ENCODE results near the gene MZF1.
"Not testable (repeated sequence)": the region's sequence is repeated elsewhere in the genome, so short reads cannot be mapped to it uniquely, and the experiment has no call there.

The MZF1 gene

DNA sequence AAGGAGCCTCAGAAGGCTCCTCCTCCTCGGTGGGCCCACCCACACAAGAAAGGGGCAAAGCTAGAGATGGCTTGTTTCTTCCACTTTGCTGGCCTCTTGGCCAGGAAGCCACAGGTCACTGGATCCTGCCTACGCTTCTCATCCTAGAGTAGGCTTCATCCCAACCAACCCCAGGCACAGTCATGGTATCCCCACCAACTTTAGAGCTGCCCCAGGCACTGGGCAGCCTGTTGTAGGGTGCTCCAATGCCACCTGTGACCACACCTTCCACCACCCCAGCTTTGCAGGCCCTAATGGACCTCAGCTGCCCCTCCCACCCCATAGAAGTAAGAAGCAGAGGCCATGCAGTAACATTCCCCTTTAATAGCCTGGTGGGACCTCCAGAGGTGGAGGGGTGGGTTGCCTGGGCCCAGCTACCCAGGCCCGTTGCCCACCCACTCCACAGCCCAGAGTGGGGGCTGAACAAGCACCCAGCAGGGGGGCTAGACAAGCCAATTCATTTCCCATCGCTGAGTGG, 17.7 kb downstream of the MZF1 start:
- DNase-seq = no peak

DNA sequence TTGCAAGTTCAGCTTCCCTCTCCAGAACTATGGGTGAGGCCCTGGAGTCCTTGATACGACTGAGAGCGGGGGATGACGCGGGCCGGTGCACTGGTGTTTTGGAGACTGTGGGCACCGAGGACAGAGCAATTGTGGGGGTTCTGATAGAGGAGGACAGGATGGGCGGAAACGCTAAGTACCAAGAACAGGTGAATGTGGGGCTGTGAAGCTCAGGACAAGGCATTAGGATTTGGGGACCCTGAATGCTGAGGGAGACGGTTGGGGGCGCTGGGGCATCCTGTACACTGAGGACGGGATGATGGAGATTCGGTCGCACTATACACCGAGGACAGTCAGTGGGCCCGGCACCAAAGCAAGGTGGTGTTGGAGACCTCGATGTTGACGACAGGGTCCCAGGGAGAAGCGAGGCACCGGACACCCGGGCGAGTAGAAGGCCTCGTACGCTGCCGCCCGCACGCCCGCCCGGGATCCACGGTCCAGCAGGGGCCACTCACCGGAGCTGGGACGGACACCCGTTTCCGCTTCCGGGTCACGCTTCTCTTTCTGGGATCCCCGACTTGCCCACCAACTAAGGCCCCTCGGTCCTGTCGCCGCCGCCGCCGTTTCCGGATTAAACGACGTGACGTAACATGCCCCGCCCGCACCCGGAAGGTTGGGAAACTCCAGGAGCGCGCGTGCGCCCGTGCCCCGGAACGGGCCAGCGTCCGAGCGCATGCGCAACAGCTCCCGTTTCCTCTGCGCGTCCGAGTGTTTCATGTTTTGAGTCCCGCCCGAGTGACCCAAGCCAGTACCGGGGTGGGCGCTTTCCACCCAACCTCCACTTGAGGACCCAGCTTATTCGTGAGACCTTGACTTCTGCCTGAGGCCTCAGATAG, 18.4 kb downstream of the MZF1 start, which contains the start of gene CHMP2A:
CHMP2A (minus strand) TSS at position 612 of the 875 bp plus-strand sequence. CDS start 893 bp downstream, outside the sequence.
- peak; percentile 98 for DNase-seq

DNA sequence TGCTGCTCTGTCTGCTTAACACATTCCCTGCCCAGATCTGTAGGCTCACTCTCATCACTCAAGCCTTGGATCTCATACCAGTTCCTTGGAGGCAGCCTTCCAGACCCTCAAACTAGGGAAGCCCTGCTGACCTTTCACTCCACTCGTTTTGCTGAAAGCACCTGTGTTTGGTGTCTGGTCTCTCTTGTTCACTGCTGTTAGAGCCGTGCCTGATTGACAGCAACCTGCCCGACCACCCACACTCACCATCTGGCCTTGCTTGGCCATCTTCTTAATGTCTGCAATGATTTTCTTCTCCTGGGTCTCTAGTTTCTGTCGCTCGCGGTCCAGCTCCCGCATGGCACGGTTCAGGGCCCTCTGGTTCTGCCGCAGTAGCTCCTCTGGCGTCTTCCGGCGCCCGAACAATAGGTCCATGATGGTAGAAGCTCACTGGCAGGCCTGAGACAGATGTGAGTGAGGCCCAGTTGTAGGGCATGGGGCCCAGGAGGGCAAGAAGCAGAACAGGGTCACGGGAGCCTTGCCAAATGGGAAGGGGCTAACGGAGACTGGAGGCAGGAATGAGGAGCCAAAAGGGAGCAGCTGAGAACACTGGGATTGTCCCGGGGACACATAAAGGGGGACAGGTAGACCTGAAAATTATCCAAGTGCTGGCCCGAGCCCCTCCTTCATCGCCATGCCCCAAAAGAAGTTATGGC, 19.2 kb downstream of the MZF1 start:
- DNase-seq = no peak

DNA sequence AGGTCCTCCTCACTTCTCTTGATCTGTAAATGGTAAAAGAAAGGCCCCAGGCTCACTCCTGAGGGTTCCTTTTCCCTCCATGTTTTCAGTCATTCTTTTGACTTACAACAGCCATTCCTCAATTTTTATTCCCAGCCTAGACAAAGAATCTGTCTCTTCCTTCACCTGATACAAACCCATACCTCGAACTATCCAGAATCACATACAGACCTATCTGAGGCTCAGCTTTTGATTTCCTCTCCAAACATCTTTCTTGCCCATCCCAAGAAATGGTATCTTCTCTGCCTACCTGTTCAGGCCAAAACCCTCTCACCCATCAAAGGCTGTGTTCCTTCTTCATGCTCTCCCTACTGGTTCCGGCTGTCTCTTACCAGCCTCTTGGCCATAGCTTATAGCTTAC, 20.5 kb downstream of the MZF1 start:
- DNase-seq = no peak

DNA sequence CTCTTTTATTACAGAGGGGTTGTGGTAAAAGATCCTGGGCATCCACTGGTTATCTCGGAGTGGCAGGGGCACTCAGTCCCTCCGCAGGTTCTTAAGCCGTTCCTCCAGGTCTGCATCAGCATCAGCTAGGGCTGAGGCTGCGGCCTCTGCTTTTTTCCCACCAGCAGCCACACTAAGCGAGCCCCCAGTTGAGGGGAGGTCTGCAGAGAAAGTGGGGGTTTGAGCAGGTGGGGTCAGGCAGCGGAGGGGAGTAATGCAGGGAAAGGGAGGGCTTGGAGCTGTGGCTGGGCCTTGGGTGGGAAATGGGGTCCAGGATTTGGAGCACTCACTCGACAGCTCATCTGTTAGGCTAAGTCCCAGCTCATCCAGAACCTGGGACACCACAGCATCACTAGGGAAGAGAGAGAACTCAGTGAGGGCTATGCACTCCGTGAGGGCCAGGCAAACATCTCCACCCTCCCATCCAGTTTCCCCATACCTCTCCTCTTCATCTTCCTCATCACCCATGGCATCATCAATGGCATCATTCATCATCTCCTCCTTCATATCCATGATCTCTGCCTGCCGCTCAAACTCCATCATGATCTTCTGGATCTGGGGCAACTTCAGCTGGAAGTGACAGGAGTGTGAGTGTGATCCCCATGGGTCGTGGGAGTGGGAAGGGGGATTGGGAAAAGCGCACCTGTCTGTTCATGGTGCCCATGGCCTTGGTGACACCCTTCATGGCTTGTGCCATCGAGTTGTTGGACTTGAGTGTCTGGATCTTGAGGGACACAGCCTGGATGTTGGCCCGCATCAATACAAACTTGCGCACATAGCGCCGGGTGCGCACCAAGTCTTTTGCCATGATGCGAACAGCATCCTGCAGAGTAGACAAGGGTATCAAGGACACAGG, 21.3 kb downstream of the MZF1 start:
- no peak for DNase-seq

DNA sequence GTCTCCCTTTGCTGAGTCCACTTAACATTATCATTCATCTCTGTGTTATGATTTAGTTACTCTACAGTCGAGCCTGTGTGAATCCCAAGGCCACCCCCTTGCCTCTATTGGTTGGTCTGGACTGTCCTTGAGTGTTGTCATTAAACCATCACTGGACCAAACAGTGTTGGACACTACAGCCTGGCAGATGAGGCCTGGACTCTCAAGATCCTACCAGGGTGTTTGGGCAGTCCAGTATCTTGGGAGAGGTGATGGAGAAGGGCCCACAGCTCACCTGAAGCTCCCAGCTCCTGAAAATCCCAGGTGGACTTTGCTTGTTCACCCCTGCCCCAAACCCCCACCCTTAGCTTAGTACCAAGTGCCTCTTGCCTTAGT, 22.0 kb downstream of the MZF1 start:
- no peak for DNase-seq

DNA sequence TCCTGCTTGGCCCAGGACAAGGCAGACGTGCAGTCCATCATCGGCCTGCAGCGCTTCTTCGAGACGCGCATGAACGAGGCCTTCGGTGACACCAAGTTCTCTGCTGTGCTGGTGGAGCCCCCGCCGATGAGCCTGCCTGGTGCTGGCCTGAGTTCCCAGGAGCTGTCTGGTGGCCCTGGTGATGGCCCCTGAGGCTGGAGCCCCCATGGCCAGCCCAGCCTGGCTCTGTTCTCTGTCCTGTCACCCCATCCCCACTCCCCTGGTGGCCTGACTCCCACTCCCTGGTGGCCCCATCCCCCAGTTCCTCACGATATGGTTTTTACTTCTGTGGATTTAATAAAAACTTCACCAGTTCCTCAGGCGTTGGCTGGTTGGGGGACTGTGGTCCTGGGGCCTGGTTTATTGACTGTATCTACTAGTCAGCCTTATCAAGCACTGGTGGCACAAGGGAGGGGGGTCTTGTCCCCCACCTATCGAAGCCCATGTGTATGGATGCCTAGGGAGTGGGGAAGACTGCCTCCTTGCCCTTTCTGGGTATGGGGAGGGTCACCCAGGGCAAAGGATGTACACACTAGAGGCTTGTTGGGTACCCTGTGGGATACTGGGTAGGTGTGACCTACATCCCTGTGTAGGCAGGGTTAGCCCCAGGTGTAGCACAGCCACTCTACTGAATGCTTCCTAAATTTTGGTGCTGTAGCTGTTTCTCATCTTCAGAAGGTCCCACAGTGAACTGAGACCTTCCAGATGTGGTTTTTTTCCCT, 22.6 kb downstream of the MZF1 start:
- no peak for DNase-seq

DNA sequence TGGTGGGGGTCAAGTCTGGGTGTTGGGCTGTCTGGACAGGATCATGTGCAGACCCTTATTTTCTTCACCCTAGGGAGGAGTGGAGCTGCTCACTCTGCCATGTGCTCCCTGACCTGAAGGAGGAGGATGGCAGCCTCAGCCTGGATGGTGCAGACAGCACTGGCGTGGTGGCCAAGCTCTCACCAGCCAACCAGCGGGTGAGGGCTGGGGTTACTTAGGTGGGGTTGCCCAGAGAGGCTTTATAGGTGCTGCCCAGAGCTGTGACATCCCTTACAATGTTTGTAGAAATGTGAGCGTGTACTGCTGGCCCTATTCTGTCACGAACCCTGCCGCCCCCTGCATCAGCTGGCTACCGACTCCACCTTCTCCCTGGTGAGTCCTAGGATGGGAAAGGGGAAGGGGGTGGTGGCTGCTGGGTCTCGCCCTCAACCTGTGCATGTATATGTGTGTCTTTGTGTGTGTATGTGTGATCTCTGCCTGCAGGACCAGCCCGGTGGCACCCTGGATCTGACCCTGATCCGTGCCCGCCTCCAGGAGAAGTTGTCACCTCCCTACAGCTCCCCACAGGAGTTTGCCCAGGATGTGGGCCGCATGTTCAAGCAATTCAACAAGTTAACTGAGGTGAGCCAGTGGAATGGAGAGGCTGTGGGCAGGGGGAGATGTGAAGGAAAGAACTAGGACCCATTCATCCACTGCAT, 23.3 kb downstream of the MZF1 start:
- DNase-seq = no peak

DNA sequence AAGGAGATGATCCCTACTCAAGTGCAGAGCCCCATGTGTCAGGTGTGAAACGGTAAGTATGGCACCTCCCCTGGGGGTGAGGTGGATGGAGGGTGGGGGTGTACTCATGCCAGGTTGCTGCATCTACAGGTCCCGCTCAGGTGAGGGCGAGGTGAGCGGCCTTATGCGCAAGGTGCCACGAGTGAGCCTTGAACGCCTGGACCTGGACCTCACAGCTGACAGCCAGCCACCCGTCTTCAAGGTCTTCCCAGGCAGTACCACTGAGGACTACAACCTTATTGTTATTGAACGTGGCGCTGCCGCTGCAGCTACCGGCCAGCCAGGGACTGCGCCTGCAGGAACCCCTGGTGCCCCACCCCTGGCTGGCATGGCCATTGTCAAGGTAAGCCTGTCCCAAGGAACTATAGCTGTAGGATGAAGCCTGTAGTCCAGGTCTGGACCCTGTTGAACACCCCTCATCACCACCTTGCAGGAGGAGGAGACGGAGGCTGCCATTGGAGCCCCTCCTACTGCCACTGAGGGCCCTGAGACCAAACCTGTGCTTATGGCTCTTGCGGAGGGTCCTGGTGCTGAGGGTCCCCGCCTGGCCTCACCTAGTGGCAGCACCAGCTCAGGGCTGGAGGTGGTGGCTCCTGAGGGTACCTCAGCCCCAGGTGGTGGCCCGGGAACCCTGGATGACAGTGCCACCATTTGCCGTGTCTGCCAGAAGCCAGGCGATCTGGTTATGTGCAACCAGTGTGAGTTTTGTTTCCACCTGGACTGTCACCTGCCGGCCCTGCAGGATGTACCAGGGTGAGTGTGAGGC, 24.1 kb downstream of the MZF1 start:
- no peak for DNase-seq

DNA sequence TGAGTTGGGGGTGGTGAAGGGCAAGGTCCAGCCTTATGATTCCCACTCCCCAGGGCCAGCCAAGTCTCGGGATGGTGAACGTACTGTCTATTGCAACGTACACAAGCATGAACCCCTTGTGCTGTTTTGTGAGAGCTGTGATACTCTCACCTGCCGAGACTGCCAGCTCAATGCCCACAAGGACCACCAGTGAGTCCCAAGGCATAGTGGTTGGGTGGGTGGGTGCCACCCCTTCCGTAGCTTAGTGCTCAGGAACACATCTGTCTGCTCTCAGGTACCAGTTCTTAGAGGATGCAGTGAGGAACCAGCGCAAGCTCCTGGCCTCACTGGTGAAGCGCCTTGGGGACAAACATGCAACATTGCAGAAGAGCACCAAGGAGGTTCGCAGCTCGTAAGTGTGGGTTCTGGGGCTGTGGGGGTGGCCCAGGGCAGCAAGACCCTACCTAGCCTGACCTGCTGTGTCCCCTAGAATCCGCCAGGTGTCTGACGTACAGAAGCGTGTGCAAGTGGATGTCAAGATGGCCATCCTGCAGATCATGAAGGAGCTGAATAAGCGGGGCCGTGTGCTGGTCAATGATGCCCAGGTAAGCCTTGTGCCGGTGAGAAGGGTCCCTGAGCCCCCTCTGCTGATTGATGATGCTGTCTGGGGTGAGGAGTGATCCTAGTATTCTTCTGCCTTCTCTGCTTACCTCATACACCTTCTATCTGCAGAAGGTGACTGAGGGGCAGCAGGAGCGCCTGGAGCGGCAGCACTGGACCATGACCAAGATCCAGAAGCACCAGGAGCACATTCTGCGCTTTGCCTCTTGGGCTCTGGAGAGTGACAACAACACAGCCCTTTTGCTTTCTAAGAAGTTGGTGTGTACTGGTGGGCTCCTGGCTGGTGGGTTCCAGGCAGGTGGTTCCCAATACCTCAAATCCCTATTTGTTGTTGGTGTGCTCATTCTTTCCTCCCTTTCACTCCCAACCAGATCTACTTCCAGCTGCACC, 25.5 kb downstream of the MZF1 start:
- DNase-seq = no peak

DNA sequence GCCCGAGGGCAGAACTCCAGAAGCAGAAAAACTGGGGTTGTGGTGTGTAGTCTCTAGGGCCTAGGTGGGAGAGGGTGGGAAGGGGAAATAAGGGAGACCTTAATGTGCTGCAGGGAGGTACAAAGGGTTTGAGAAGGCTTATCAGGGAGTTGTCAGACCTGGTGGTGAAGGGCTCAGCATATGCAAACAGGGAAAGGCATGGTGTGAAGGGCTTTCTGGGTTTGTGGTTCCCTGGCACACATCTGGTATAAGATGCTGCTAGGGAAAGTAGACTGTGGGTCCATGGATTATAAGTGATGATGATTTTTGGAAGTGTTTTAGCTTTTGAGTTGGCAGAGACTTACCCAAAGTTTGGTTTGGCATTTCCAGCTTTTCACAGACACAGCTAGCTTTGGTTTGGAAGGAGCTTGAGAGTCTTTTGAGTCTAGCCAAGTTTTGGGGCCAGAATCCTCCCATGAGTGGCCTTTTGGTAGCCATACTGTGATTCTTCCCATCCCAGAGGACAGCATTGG, 27.1 kb downstream of the MZF1 start:
- no peak for DNase-seq

DNA sequence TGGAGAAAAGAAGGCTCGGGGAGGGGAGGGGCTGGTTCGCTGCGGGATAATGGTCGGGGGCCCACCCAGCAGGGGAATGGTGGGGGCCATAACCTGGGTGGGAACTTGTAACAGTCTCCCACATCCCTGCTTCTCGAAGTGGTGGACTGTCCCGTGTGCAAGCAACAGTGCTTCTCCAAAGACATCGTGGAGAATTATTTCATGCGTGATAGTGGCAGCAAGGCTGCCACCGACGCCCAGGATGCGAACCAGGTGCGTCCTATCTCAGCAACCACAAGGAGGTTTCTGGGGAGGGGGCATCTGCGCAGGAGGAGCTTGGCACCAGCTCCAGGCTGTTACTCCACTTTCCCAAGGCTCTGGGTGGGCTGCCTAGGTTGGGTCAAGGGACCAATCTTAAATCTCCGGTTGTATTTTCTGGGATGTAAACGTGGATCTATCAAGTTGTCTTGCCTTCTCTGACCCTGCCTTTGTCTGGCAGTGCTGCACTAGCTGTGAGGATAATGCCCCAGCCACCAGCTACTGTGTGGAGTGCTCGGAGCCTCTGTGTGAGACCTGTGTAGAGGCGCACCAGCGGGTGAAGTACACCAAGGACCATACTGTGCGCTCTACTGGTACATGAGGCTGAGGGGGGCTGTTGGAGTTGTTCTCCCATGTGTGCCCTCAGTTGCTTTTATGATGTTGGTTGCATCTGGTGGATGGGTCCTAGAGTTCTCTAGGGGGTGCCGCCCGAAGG, 27.7 kb downstream of the MZF1 start:
- DNase-seq = no peak

DNA sequence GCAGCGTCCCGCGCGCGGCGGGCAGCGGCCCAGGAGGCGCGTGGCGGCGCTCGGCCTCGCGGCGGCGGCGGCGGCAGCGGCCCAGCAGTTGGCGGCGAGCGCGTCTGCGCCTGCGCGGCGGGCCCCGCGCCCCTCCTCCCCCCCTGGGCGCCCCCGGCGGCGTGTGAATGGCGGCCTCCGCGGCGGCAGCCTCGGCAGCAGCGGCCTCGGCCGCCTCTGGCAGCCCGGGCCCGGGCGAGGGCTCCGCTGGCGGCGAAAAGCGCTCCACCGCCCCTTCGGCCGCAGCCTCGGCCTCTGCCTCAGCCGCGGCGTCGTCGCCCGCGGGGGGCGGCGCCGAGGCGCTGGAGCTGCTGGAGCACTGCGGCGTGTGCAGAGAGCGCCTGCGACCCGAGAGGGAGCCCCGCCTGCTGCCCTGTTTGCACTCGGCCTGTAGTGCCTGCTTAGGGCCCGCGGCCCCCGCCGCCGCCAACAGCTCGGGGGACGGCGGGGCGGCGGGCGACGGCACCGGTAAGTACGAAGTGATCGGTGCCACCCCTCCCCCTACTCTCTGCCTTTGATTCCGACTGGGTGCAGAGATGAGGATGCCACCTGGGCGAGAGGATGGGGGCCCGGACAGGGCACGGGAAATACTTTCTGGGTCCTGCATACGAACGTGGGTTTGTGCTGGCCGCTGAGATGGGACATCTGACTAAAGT, 28.4 kb downstream of the MZF1 start:
- DNase-seq = peak; percentile 71

DNA sequence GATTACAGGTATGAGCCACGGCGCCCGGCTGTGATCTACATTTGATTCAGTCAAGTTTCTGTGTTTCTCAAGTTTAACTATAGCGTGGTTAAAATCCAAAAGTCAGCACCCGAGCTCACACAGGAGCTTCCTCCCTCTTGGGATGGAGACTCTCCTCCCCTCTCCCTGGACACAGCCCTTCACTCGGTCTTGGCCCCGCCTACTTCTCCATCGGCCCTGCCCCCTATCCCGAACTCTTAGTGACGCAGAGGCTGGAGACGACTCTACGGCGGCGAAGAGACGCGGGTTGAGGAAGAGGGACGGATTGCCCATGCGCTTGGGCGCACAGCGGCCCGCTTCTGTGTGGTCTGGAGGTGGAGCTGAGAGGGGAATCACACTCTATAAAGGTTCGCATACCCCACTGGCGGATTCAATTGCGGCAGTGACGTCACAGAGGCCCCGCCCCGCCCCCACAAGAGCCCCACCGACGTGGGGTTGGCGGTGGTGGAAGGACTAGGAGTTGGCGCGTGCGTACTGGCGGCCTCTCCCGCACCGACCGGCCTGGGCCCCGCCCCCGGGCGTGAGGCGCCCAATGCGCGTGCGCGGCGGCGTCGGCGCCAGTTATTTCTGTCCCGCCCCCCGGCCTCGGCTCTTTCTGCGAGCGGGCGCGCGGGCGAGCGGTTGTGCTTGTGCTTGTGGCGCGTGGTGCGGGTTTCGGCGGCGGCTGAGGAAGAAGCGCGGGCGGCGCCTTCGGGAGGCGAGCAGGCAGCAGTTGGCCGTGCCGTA, 29.1 kb downstream of the MZF1 start, which contains the start of gene TRIM28:
TRIM28 (plus strand) TSS at position 239 of the 765 bp plus-strand sequence. CDS start 694 bp downstream, outside the sequence.
- peak; percentile 100 for DNase-seq

DNA sequence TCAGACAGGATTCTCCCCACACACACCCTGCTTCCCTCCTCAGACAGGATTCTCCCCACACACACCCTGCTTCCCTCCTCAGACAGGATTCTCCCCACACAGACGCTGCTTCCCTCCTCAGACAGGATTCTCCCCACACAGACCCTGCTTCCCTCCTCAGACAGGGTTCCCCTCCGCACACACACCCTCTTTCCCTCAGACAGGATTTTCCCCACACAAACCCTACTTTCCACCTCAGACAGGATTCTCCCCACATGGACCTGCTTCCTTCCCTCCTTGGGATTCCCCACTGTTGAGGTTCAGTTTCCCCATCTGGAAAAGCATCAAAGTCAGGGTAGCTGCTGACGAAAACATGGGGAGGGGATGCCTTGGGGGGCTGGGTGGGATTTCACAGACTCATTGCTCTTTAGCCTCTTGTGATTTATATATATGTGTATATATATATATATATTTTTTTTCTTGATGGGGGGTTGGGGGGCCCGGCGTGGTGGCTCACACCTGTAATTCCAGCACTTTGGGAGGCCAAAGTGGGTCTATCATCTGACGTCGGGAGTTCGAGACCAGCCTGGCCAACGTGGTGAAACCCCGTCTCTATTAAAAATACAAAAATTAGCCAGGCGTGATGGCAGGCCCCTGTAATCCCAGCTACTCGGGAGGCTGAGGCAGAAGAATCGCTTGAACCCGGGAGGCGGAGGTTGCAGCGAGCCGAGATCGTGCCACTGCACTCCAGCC, 30.3 kb downstream of the MZF1 start:
- DNase-seq = not testable (repeated sequence)

DNA sequence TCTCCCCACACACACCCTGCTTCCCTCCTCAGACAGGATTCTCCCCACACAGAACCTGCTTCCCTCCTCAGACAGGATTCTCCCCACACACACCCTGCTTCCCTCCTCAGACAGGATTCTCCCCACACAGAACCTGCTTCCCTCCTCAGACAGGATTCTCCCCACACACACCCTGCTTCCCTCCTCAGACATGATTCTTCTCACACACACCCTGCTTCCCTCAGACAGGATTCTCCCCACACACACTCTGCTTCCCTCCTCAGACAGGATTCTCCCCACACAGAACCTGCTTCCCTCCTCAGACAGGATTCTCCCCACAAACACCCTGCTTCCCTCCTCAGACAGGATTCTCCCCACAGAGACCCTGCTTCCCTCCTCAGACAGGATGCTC, 34.0 kb downstream of the MZF1 start:
- DNase-seq = not testable (repeated sequence)
